DND-41 (cell line): ENCODE results near the gene DEPDC4.

Source experiments
- CTCF ChIP-seq: IDR thresholded peaks from 2 replicates; pipeline ENCODE4 v1.5.1; 2012; ENCODE audit warnings: borderline replicate concordance, low read length, moderate library complexity, mild to moderate bottlenecking; ENCODE audit not compliant: poor library complexity, severe bottlenecking; ENCODE audit errors: extremely low read depth
- EZH2 ChIP-seq: IDR thresholded peaks from 3 replicates; pipeline ENCODE4 v1.6.1; 2012; ENCODE audit warnings: borderline replicate concordance, low read depth, mild to moderate bottlenecking, moderate library complexity, low read length, inconsistent platforms; ENCODE audit not compliant: severe bottlenecking

GRCh38 chr12:100273782-100274181 is 6.9 kb upstream of the DEPDC4 start:
- TF ChIP-seq CTCF (no peak), EZH2 (no peak)
